GM20431 (cell line): ENCODE measurements around the gene GPR55.

ENCODE experiments used
- in situ Hi-C: fragments of 300-500 bp; cut with MseI, MboI; formaldehyde crosslinking; loops from one replicate; pipeline ENCODE4 v1.15.0; 2020; ENCODE audit warnings: low sequenced_read_pairs; ENCODE audit not compliant: unreplicated experiment

GPR55 gene

GRCh38 chr2:230872968-230873660, 51.9 kb downstream of the GPR55 start:
- in situ Hi-C loops: loop anchor here (25.0 kb wide), 1 partner anchor 564 kb away; no protein-coding TSS in a partner anchor

- in situ Hi-C loops: loop anchor here (25.0 kb wide), 1 partner anchor 565 kb away; no protein-coding TSS in a partner anchor
Measured at GRCh38 chr2:230872151-230872967, 52.7 kb downstream of the GPR55 start.

- in situ Hi-C loops: loop anchor here (25.0 kb wide), 1 partner anchor 566 kb away; no protein-coding TSS in a partner anchor
Measured at GRCh38 chr2:230871361-230872150, 53.5 kb downstream of the GPR55 start.

GRCh38 chr2:230870544-230871360, 54.3 kb downstream of the GPR55 start:
- in situ Hi-C loops: loop anchor here (25.0 kb wide), 1 partner anchor 567 kb away; no protein-coding TSS in a partner anchor

GRCh38 chr2:230869914-230870543, 55.0 kb downstream of the GPR55 start:
- in situ Hi-C loops: loop anchor here (25.0 kb wide), 1 partner anchor 567 kb away; no protein-coding TSS in a partner anchor

- in situ Hi-C loops: loop anchor here (25.0 kb wide), 1 partner anchor 568 kb away; no protein-coding TSS in a partner anchor
Measured at GRCh38 chr2:230868947-230869913, 55.8 kb downstream of the GPR55 start.

- in situ Hi-C loops: loop anchor here (25.0 kb wide), 1 partner anchor 569 kb away; no protein-coding TSS in a partner anchor
Measured at GRCh38 chr2:230868161-230868946, 56.7 kb downstream of the GPR55 start.

- in situ Hi-C loops: loop anchor here (25.0 kb wide), 1 partner anchor 570 kb away; no protein-coding TSS in a partner anchor
Measured at GRCh38 chr2:230866756-230867523, 58.1 kb downstream of the GPR55 start.

GRCh38 chr2:230865766-230866755, 59.0 kb downstream of the GPR55 start:
- in situ Hi-C loops: loop anchor here (25.0 kb wide), 1 partner anchor 571 kb away; no protein-coding TSS in a partner anchor

- in situ Hi-C loops: loop anchor here (25.0 kb wide), 1 partner anchor 572 kb away; no protein-coding TSS in a partner anchor
Measured at GRCh38 chr2:230865307-230865765, 59.7 kb downstream of the GPR55 start.

- in situ Hi-C loops: loop anchor here (25.0 kb wide), 1 partner anchor 573 kb away; no protein-coding TSS in a partner anchor
Measured at GRCh38 chr2:230864605-230865306, 60.3 kb downstream of the GPR55 start, which contains the start of gene ITM2C. TSS of gene ITM2C (plus strand) at chr2:230864942. CDS start at chr2:230865026, 84 bp downstream.

GRCh38 chr2:230864122-230864604, 60.9 kb downstream of the GPR55 start:
- in situ Hi-C loops: loop anchor here (25.0 kb wide), 1 partner anchor 573 kb away; no protein-coding TSS in a partner anchor

GRCh38 chr2:230863442-230864121, 61.5 kb downstream of the GPR55 start:
- in situ Hi-C loops: loop anchor here (25.0 kb wide), 1 partner anchor 574 kb away; no protein-coding TSS in a partner anchor
